Ovary (tissue), 3 donors: Measurements from ENCODE around the gene ADGRV1.

ENCODE experiments used
- CTCF ChIP-seq, 3 donors: fragments of 450-650 bp in 2 of 3; fragments of 200-600 bp in 1 of 3; IDR thresholded peaks; one replicate each; pipeline versions ENCODE4 v1.5.1 to v1.8.0; 2016 to 2022; ENCODE audit warnings: antibody characterized with exemption in 3 of 3, mild to moderate bottlenecking in 1 of 3
- POLR2A ChIP-seq: fragments of 450-650 bp; IDR thresholded peaks from one replicate; pipeline ENCODE4 v1.6.1; 2017; ENCODE audit warnings: antibody characterized with exemption, mild to moderate bottlenecking, moderate library complexity
- donor health status: DM: no; HTN: no; CAD: no.

GRCh38 chr5:91150234-91150633 is 591.6 kb downstream of the ADGRV1 start:
- TF ChIP-seq CTCF (IDR thresholded peaks at IDR 0.05) (no peak), POLR2A (no peak)
